HG02610 (cell line): Measurements from ENCODE around the gene DLGAP3.

Source experiments
- ATAC-seq: cut with Tn5 transposase; IDR thresholded peaks from one replicate; pipeline ENCODE4 v1.9.1; 2021; ENCODE audit warnings: mild to moderate bottlenecking, moderate library complexity; ENCODE audit not compliant: unreplicated experiment

Gene DLGAP3

DNA sequence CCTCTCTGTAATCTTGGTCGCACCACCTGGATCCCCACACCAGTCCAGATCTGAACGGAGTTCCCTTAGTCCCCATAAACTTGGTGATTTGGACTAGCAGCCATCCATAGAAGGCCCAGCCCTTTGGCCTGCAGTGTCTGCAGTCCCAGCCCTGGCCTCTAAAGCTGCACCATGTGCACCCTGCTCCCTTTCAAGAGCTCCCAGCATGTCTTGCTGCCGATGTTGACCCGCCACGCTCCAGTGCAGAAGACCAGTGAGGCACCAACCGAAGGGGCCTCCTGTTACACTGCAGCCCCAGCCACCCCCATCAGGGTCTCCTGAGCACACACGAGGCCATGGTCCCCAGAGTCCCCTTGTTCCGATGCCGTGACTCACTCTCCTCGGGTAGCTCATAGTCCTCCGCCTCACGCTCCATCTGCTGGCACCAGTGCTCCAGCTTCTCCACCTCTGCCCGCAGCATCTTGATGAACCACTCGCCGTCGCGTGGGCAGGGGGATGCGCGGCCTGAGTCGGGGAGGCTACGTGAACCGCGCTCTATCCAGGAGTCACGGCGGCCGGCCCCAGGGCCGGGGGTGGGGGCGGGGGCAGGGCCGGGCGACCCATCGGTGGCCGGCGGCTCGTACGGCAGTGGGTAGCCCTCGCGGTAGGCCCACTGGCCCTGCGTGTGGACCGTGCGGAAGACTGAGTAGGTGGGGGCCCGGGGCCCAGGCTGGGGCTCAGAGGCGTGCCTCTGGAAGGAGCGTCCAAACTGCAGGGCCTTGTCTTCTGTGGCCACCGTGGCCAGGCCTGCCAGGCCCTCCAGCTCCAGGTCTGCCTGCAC is 61.0 kb downstream of the DLGAP3 start:
- no peak for ATAC-seq

DNA sequence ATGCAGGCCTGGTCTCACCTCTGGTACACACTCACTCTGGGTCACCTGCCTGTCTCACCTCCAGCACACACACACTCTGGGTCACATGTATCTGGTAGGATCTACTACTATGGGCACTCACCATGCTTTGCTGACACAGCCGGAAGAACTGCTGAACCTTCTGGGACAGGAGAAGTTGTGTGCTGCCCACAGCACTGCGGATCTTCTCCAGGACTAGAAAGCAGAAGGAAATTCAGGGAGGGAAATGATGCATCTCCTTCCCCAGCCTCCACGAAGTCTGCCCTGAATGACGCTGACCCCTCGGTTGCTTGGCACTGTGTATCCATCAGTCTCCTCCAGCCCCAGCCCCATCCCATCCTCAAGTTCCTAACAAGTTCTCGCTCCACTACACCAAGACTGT is 62.0 kb downstream of the DLGAP3 start:
- no peak for ATAC-seq

GRCh38 chr1:34866762-34867109 is 62.7 kb downstream of the DLGAP3 start:
- no peak for ATAC-seq

DNA sequence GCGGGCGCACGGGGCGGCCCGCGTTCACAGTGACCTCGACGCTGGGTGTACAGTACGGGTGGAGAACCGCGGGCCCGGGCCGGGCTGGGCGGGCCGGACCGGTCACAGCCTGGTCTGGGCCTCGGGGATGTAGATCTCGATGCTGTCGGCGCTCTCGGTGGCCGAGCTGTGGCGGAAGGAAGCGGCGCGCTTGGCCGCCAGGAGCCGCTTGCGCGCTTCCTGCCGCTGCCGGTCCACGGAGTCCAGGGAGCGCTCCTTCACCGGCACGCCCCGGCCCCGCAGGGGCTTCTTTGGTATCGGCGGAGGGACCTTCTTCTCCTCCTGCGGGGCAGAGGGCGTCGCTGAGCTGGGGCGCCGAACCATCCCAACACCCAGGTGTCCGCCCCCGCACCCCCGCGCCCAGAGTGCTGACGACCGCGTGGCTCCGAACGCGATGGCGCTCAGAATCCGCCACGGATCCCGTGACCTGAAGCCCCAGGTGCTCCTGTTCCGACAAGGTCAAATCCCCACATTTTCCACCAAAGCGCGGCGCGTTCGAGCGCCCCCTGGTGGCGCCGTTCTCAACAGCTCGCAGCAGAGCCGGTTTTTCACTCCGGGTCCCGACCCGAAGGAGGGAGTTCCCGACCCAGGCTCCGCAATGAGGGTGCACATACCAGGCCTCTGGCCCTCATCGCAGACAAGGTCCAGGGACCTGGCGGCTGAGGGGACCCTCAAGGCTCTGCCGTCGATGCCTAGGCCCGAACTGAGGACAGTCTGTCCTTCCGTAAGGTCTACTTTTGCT is 63.3 kb downstream of the DLGAP3 start:
- peak; percentile 49 for ATAC-seq

DNA sequence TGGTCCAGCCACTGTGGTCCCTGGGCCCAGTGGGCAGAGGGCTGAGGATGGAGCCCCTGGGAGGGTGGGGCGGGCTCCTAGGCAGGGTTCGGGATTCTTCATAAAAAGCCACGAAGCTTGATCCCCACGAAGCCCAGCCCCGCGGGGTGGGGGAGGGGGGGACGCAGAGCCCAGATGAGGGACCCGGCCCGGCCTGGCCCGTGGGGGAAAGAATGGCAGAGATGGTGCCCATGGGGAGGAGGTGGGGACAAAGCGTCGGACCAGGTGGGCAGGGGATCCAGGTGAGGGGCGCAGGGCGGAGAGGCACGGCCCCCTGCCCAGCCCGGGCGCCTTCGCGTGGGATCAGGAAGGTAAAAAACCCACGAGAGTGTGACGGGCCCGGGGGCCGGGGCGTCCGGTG is 63.9 kb downstream of the DLGAP3 start:
- ATAC-seq: no peak

DNA sequence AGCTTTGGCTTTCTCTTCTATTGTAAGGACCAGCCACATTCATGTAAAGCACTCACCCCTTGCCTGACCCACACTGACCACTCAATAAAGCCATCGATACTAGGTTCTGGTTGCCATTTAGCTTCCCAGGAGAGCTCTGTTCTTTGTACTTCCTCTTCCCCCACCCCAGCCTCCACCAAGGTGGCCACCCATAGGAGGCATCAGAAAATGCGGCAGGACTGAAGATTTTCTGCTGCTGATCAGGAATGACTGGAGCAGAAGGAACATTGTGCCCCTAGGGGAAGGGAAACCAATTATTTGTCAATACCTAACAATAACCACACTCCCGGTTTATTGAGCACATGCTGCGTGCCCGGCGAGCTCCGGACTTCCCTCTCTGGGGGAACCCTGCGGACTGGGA is 64.7 kb downstream of the DLGAP3 start:
- ATAC-seq: no peak

DNA sequence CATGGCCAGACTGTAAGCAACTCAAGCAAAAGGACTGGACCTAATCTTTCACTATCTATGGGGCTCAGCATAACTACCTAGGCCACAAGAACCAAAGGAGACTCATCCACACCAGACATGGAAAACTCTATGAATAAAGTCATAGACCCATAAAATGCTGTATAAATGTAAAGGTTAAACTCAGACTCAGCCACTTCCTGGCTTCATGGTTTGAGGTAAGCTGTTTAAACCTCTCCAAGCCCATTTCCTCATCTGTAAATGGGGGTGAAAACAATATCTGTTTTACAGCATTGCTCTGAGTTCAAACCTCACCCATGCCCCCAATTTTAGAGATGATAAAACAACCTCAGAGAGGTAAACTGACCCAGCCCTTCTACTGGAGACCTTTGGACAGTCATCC is 65.9 kb downstream of the DLGAP3 start:
- ATAC-seq: no peak

- ATAC-seq: peak; percentile 96
Observed at GRCh38 chr1:34859446-34860200, 69.8 kb downstream of the DLGAP3 start, which contains the start of gene SMIM12. SMIM12 (minus strand) TSS chr1:34859749; CDS start chr1:34855977, 3,772 bp downstream.

GRCh38 chr1:34858901-34859445 is 70.5 kb downstream of the DLGAP3 start:
- no peak for ATAC-seq

DNA sequence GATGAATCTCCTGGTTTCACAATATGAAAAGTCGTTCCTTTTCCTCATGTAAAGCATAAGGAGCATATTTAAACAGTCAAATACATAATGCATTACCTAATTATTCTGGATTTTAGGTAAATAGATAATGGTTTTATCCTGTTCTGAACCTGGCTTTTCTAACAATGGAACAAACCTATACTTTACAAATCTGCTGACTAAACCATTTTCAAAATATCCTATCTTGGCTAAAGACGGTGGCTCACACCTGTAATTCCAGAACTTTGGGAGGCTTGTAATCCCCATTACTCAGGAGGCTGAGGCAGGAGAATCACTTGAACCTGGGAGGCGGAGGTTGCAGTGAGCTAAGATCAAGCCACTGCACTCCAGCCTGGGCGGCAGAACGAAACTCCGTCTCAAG is 72.8 kb downstream of the DLGAP3 start:
- no peak for ATAC-seq

DNA sequence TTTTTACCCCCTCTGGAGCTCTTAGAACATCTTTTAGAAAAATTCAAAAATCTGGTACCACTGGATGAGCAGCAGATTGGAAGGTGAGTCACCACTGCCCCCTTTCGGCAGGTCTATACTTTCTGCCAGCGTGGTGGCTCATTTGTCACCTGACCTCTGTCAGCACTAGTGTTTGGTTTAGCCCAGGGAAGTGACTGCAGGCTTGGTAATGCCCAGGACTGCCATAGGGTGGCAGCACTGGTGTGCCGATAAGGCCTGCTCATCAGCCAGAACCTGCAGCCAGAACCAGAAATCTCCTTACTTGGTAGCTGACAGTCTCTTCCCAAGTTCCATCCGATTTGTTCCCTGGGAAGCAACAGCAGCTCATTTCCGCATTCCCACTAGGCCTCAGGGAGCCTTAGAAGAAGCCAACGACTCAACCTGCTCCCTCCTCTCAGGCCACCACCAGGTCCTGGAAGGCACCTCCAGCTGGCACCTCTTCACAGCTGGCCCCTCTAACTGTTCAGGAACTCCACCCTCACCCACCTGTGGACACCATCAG is 76.7 kb downstream of the DLGAP3 start:
- peak; percentile 94 for ATAC-seq

- ATAC-seq: no peak
Observed at GRCh38 chr1:34851431-34852105, 77.9 kb downstream of the DLGAP3 start.

- ATAC-seq: no peak
Observed at GRCh38 chr1:34850382-34850781, 79.1 kb downstream of the DLGAP3 start.

DNA sequence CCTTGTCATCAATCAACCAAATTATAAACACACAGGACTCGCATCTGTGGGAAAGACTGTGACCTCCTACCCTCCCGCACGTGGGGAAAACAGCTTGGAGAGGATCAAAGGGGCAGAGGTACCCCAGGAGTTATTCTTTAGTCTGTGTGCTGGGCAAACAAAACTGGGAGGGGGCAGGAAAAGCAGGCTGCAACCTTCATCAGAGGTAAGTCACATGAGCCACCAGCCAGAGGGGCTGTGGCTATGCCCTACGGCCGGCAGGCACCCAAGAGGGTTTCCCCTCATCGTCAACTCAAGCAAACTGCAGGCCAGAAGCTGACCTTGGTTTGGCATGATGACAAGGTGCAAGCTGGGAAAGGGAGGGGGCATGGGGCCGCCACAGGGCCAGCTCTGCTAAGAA is 82.4 kb downstream of the DLGAP3 start:
- ATAC-seq: no peak

GRCh38 chr1:34846265-34846664 is 83.2 kb downstream of the DLGAP3 start:
- ATAC-seq: no peak

DNA sequence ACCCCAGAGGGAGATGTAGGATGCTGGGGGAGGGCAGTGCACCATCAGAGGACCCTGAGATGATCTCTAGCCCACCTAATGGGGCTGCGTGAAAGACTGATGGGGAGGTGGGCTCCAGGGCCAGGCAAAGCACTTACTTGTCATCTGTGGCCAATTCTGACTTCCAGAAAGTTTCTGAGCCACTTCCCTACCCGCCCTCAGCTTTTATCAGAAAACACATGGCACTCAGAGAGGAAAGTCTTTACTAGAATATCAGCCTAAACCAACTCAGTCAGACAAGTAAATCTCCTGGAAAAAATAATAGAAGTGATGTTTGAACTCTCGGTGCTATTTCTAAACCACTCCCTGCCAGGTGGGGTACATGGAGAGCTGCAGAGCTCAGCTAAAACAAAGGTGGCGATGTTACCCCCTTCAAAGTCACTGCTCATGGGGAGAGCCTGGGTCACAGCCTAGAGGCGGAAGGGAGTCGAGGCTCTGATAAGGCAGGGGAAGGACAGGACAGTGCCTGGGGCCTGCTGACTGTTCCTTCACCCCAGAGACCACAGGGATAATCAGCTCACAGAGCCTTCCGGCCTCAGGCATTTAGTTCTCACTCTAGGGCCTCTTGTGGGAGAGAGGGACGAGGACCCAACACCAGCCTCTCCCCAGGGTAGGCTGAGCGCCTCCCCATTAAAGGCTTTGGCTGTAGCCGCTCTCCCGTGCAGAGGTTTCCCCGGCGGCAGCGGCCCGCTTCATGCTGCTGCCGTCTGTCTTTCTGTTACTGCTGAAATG is 84.1 kb downstream of the DLGAP3 start:
- ATAC-seq: no peak

GRCh38 chr1:34844252-34844634 is 85.2 kb downstream of the DLGAP3 start:
- no peak for ATAC-seq

DNA sequence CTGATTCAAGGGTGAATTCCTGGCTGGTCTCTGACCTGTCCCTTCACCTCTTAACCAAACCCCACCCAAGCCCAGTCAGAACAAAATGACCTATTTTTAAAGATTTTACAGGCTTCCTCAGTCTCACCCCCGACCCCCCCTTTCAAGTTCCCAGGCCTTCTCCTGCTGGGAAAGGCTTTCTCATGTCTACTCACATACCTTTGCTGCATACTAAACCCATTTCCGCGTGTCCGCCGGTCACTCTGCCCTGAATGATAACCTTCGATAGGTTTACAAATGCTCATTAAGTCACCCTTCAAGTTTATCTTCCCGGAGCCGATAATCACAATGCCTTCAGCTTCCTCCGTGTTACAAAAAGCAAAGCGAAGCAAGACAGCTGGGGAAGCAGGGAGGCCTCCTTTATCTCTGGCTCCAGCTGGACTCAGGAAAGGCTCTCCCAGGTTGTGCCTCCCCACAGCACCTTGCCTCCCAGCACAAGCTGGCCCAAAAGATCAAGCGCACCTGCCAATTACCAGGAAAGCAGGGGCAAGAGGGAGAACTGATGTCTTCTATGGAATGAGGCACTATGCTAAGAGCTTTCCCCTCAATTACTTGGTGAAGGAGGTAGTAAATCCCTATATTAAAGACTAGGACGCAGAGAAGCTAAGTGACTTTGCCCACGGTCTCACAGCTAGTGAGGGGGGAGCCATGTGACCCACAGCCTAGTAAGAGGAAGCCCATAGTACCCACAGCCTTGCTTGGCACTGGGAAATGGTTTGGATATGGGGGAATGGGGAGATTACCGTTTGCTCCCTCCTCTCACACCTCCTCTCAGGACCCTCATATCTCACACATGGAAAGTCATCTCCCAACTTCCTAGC is 85.8 kb downstream of the DLGAP3 start:
- ATAC-seq: no peak

DNA sequence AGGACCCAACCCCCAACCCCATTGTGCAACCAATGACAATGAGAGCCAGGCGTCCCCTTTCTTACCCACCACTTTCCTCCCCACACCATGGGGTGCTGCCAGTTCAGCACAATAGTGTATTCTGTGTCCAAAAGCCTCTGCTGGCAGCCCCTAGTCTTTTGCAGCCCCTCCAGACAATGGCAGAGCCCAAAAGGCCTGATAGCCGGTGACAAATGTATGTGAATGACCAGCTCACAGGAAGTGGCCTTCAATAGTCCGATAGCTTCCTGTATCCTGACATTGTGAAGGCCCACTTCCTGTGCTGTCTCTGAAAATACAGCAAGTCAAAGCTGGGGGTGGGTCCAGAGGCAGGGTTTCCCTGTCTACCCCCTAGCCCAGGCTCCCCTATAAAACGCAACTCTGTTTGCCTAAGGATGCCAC is 86.5 kb downstream of the DLGAP3 start:
- no peak for ATAC-seq
